T-helper 9 cell (primary cell): Measurements from ENCODE around the gene FAM47E.
"Not testable (repeated sequence)": the region's sequence is repeated elsewhere in the genome, so short reads cannot be mapped to it uniquely, and the experiment has no call there.

Experiments used
- DNase-seq: peaks from one replicate; pipeline ENCODE4 v3.0.0-alpha.2; 2020

The FAM47E gene

GRCh38 chr4:76232681-76233080 lies 18.8 kb upstream of the FAM47E start:
- no peak for DNase-seq

- DNase-seq = no peak
Measured at GRCh38 chr4:76233083-76233482, 18.4 kb upstream of the FAM47E start.

- DNase-seq = no peak
Measured at GRCh38 chr4:76233529-76233928, 18.0 kb upstream of the FAM47E start.

- no peak for DNase-seq
Measured at GRCh38 chr4:76233967-76234678, 17.4 kb upstream of the FAM47E start.

- no peak for DNase-seq
Measured at GRCh38 chr4:76234679-76235044, 16.9 kb upstream of the FAM47E start.

- no peak for DNase-seq
Measured at GRCh38 chr4:76235407-76235806, 16.1 kb upstream of the FAM47E start.

GRCh38 chr4:76235915-76236314 lies 15.6 kb upstream of the FAM47E start:
- DNase-seq = no peak

- no peak for DNase-seq
Measured at GRCh38 chr4:76238236-76238635, 13.3 kb upstream of the FAM47E start.

- no peak for DNase-seq
Measured at GRCh38 chr4:76238701-76239100, 12.8 kb upstream of the FAM47E start.

GRCh38 chr4:76240236-76240635 lies 11.3 kb upstream of the FAM47E start:
- DNase-seq = no peak

- DNase-seq = not testable (repeated sequence)
Measured at GRCh38 chr4:76243877-76244276, 7.6 kb upstream of the FAM47E start.

- DNase-seq = no peak
Measured at GRCh38 chr4:76246025-76246424, 5.5 kb upstream of the FAM47E start.

- no peak for DNase-seq
Measured at GRCh38 chr4:76246852-76247251, 4.7 kb upstream of the FAM47E start.

GRCh38 chr4:76250962-76251361 lies 559 bp upstream of the FAM47E start:
- no peak for DNase-seq

- DNase-seq = no peak
Measured at GRCh38 chr4:76252271-76252653, 741 bp downstream of the FAM47E start.

GRCh38 chr4:76253511-76253910 lies 2.0 kb downstream of the FAM47E start:
- DNase-seq = no peak

- no peak for DNase-seq
Measured at GRCh38 chr4:76256032-76256431, 4.5 kb downstream of the FAM47E start.

GRCh38 chr4:76256968-76257367 lies 5.4 kb downstream of the FAM47E start:
- no peak for DNase-seq

GRCh38 chr4:76257824-76258223 lies 6.3 kb downstream of the FAM47E start:
- no peak for DNase-seq

GRCh38 chr4:76260571-76260970 lies 9.1 kb downstream of the FAM47E start:
- DNase-seq = no peak

GRCh38 chr4:76265631-76266218 lies 14.2 kb downstream of the FAM47E start:
- DNase-seq = no peak

GRCh38 chr4:76266627-76267026 lies 15.1 kb downstream of the FAM47E start:
- DNase-seq = no peak

GRCh38 chr4:76267811-76268210 lies 16.3 kb downstream of the FAM47E start:
- no peak for DNase-seq

GRCh38 chr4:76270244-76271175 lies 19.0 kb downstream of the FAM47E start:
- DNase-seq = no peak
